ENCODE measurements around the gene SMIM9.
"Not testable (repeated sequence)": the region's sequence is repeated elsewhere in the genome, so short reads cannot be mapped to it uniquely, and the experiment has no call there.

The SMIM9 gene

DNA sequence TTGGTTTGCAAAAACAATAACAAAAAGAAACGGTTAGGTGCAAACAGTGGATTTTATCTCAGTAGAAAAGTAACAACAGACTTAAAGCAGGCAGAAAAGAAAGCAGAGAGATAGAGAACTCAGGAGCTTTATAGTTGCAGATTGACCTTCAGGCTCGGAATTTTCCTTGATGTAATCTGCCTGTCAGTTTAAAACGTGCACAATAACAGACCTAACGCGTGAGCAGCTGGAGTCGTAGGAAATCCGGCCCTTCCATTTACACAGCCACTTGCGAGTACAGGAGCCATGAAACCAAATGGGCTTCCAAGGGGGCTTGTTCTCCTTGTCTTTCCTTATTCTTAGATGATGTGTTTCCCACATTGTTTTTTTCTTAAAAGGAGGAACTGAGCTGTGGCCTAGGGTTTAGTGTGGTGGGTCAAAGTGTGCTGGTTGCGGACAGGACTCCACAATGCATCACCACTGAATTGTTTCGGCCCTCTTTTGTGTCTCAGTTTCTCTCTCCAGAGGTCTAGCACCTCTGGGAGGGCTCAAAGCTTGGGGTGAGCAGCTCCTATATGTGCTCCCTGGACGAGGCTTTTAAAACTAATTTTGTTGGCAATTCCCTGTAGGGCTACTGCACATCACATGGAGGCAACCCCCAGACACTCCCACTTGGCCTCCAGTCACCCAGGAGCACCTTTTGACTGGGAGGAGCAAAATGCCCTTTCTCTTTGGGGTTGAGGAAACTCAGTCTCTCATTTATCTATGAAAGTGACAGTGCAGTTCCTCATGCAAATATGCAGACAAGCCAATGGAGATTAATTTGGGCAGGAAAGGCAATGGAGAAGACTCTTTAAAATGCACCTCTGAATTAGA, 15.3 kb downstream of the SMIM9 start:
- Mint-ChIP-seq H3K27me3 (ENCODE audit: low read depth, poor library complexity) (no peaks in the 10 kb centered on the region), H3K36me3 (ENCODE audit: low read depth) (no peaks in the 10 kb centered on the region), H3K4me1 (no peaks in the 10 kb centered on the region), H3K27ac (no peak overlapping the region), H3K4me3 (no peak overlapping the region), H3K9me3 (peaks cover 51% of the 10 kb centered on the region)
- no peak for DNase-seq
- TF ChIP-seq, protein P1, sequence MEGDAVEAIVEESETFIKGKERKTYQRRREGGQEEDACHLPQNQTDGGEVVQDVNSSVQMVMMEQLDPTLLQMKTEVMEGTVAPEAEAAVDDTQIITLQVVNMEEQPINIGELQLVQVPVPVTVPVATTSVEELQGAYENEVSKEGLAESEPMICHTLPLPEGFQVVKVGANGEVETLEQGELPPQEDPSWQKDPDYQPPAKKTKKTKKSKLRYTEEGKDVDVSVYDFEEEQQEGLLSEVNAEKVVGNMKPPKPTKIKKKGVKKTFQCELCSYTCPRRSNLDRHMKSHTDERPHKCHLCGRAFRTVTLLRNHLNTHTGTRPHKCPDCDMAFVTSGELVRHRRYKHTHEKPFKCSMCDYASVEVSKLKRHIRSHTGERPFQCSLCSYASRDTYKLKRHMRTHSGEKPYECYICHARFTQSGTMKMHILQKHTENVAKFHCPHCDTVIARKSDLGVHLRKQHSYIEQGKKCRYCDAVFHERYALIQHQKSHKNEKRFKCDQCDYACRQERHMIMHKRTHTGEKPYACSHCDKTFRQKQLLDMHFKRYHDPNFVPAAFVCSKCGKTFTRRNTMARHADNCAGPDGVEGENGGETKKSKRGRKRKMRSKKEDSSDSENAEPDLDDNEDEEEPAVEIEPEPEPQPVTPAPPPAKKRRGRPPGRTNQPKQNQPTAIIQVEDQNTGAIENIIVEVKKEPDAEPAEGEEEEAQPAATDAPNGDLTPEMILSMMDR (IDR thresholded peaks at IDR 0.05): no peak

DNA sequence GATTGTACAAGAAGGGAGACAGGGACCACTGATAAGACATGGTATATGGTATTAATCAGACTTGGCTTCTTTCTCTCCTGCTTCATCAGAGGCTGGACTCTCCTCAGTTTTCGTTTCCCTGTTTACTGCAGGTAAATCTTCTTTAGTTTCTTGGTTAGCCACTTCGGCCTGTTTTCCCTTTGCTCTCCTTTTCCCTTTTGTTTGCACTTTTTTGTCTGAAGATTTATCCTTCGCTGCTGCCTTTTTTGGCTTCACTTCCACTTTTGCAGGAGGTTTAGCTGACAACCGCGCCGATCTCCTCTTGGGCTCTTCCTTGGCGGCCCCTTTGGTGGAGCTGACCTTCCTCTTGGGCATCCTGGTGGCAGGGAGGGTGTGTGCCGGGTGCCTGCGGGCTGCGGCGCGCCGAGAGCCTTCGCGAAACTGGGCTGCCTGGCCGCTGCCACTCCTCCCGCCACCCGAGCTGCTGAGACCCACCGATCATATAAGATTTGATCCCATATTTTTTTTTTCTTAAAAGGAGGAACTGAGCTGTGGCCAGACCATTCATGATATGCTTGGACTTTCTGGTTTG, 17.3 kb downstream of the SMIM9 start:
- DNase-seq; H3K27me3 Mint-ChIP-seq (ENCODE audit: low read depth, poor library complexity); H3K36me3 Mint-ChIP-seq (ENCODE audit: low read depth); H3K4me3 Mint-ChIP-seq; H3K27ac Mint-ChIP-seq; H3K4me1 Mint-ChIP-seq: not testable (repeated sequence)
- peaks cover 42% of the 10 kb centered on the region for H3K9me3 Mint-ChIP-seq

DNA sequence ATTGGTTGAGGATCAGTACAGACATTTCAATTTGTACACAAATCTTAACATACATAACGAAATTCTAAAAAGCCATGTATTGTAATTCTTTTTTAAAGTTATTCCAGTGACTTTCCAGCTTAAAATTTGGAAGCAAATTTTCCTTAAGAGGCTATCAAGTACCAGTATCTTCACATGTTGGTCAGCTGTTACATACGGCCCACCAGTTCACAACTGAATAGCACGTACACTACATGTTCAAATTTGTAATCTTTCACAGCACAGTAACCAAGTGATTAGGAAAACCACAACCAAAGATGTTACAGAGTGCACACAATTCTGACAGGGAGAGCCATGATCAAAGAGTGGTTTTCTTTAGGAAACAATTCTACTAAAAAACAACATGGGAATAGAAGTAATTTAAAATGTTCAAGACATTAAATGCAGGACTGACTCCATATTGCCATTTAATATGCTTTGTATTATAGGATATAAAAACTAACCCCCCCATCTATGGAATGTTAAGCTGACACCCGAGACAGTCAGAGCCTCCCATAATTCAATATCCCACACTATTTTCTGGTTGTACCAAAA, 18.1 kb downstream of the SMIM9 start:
- H3K4me3 Mint-ChIP-seq; H3K27me3 Mint-ChIP-seq (ENCODE audit: low read depth, poor library complexity); H3K27ac Mint-ChIP-seq; H3K4me1 Mint-ChIP-seq; H3K36me3 Mint-ChIP-seq (ENCODE audit: low read depth); DNase-seq: not testable (repeated sequence)
- peaks cover 41% of the 10 kb centered on the region for H3K9me3 Mint-ChIP-seq

DNA sequence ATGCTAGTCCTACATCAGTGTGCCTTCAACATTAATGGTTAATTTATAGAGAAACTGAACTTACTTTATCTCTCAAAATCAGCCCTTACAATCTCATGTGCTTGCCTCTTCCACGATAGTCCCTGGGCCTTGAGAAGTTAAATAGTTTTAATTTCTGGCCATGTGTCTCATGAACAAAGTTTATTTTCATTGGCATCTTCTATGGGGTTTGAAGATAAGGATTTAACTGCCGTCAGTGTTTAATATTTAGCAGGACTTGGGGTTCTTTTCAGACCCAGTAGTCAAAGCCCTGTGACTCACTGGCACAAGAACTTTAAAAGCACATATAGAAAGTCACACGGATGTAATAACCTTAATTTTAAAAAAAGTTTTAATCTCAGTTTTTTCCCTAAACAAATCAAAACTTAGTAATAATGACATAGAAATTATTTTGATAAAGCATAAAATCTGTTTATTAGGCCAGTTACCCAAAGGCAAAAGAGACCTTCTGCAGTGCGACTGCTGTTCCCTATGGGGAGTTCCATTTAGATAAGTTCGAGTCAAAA, 19.1 kb downstream of the SMIM9 start:
- DNase-seq: no peak
- no peaks in the 10 kb centered on the region for H3K4me1 Mint-ChIP-seq
- H3K4me3 Mint-ChIP-seq: no peak overlapping the region

DNA sequence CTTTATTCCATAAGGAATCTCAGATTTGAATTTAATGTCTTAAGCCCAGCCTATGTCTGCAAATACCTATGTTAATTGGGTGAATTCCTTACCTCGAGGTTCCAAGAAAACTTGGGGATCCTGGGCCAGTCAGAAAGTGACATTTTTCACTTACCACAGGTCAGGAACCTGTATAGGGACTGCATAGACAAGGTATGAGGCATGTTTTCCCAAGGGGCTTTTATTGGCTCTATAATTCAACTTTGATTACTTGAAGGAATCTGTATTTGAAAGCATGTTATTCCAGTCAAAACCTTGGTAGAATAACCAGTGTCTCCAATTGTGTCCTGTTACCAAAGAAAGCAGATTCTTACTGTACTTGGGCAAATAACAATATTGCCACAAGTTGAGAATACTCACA, 20.7 kb downstream of the SMIM9 start:
- Mint-ChIP-seq H3K4me3 (no peak overlapping the region), H3K4me1 (no peaks in the 10 kb centered on the region), H3K27ac (no peak overlapping the region), H3K36me3 (ENCODE audit: low read depth) (no peaks in the 10 kb centered on the region), H3K9me3 (peaks cover 33% of the 10 kb centered on the region), H3K27me3 (ENCODE audit: low read depth, poor library complexity) (no peaks in the 10 kb centered on the region)
- no peak for DNase-seq
- TF ChIP-seq, protein P1 (IDR thresholded peaks at IDR 0.05): no peak

More for the DNA sequence above, 19.1 kb downstream of the SMIM9 start:
- H3K27me3 Mint-ChIP-seq (ENCODE audit: low read depth, poor library complexity): no peaks in the 10 kb centered on the region
- peaks cover 36% of the 10 kb centered on the region for H3K9me3 Mint-ChIP-seq
- TF ChIP-seq, protein P1 (IDR thresholded peaks at IDR 0.05): no peak
- H3K27ac Mint-ChIP-seq: no peak overlapping the region
- H3K36me3 Mint-ChIP-seq (ENCODE audit: low read depth): no peaks in the 10 kb centered on the region

DNA sequence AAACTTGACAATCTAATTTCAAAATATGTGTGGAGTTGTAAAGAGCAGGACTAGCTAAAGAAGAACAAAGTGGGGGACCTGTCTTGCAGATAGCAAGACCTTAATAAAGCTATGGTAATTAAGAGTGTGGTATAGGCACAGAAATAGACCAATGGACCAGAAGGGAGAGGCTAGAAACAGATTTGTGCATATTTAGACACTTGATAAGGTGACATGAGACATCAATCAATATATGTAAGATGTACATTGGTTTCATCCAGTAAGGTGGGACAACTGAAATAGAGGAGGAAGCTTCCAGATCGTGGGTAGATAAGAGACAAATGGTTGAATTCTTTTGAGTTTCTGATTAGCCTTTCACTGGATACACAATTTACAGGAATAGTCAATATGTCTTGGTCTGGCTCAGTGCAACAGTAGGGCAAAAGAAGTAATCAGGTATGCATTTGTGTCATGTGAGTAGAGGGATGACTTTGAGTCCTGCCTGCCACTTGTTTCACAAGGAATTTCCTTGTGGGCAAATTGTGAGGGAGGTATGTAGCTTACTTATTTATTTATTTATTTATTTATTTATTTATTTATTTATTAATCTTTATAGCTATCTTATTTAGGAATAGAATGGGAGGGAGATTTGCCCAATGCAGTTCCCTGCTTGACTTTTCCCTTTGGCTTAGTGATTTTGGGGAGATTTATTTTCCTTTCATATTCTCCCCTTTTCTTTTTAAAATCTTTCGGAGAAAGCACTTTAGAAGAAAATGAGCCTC, 21.9 kb downstream of the SMIM9 start:
- Mint-ChIP-seq H3K4me3 (no peak overlapping the region), H3K36me3 (ENCODE audit: low read depth) (peaks cover 1% of the 10 kb centered on the region), H3K27me3 (ENCODE audit: low read depth, poor library complexity) (no peaks in the 10 kb centered on the region), H3K4me1 (no peaks in the 10 kb centered on the region), H3K27ac (no peak overlapping the region), H3K9me3 (peaks cover 40% of the 10 kb centered on the region)
- no peak for DNase-seq
- TF ChIP-seq, protein P1 (IDR thresholded peaks at IDR 0.05): no peak
